ENCODE data around the gene CST7.
A peak's percentile ranks its signal among the peaks of the same experiment; 100 is the strongest.

Gene CST7

DNA sequence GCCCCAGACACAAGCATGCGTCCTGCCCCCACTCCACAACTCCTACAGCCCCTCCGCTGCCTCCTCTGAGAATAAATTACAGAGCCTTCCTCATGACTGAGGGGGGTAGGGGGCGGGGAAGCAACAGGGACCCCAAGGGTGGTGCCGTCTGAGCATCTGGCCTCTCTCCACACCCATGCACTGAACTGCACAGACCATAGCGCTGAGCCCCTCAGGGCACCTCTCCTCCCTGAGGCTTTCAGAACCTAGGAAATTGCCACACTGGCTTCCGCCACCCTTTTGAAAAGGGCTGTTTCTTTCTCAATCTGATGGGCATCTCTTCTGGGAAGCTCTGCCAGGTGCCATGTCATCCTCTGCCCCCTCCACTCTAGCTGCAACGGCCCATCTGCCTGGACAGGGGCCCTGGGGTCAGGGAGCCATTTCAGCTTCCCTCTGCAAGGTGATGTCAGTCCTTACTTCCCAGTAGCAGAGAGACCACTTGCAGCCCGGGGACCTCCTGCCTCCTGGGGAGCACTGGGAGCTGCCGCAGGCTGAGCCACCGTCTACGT, 2.5 kb downstream of the CST7 start:
- peak; percentile 58 for DNase-seq

GRCh38 chr20:24952376-24953208, 3.5 kb downstream of the CST7 start:
- peak; percentile 58 for DNase-seq

- DNase-seq, result no peak
These were observed 4.1 kb downstream of the CST7 start for GRCh38 chr20:24953209-24953575.

GRCh38 chr20:24953621-24954133, 4.6 kb downstream of the CST7 start:
- peak; percentile 63 for DNase-seq

DNA sequence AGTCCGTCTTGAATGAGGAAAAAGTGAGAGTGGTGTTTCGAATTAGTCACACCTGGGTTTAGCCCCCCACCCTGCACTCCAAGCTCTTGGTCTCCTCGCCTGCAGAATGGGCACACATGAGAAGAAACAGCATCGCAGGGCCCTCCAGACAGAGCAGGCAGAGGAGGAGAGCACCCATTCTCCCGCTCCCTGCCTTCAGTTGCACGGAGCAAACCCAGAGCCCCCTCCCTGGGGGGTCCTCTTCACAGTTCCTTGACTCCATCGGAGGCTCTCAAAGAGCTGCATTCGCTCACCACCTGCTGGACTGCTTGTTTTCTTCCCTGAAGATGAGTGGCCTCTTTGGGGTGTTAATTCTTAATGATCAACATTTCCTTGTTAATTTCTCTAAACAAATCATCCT, 5.1 kb downstream of the CST7 start:
- DNase-seq, result no peak

GRCh38 chr20:24954566-24954965, 5.5 kb downstream of the CST7 start:
- no peak for DNase-seq

- peak; percentile 74 for DNase-seq
These were observed 6.0 kb downstream of the CST7 start for GRCh38 chr20:24955045-24955444.

- DNase-seq, result peak; percentile 54
These were observed 7.2 kb downstream of the CST7 start for GRCh38 chr20:24956001-24956841.

- DNase-seq, result peak; percentile 55
These were observed 8.4 kb downstream of the CST7 start for GRCh38 chr20:24957326-24958016.

DNA sequence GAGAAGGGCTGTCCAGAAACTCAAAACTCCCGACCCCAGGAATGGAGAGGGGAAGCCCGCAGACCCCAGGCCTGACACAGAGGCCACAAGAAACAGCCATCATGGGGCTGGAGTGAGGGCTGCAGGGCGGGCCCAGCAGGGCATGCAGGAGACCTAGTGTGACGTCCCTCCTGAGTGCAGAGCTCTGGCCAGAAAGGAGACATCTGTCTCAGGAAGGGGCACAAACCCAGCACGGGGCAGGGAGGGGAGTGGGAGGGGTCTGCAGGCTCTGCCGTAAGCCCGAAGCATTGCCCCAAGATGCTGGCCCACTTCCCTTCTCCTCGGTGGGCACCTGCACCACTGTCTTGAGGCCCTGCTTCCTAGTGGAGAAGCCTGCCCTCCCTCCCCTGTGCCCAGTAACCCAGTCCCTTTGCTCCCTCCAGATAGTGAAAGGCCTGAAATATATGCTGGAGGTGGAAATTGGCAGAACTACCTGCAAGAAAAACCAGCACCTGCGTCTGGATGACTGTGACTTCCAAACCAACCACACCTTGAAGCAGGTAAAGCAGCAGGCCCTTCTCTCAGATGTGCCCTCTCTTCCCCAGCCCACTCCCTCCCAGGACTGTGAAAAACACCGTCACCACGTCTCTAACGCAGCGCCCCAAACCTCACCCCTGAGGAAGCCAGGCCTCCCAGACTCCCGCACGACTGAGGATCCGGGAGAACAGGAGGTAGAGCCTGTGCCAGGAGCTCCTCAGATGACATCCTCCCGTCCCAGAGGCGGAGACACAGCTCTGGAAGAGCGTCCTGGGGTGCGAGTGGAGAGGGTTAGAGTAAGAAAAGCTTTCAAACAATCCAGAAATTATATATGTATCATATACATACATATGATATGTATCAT, 9.7 kb downstream of the CST7 start:
- peak; percentile 53 for DNase-seq

- DNase-seq, result peak; percentile 54
These were observed 10.7 kb downstream of the CST7 start for GRCh38 chr20:24959591-24960301.

DNA sequence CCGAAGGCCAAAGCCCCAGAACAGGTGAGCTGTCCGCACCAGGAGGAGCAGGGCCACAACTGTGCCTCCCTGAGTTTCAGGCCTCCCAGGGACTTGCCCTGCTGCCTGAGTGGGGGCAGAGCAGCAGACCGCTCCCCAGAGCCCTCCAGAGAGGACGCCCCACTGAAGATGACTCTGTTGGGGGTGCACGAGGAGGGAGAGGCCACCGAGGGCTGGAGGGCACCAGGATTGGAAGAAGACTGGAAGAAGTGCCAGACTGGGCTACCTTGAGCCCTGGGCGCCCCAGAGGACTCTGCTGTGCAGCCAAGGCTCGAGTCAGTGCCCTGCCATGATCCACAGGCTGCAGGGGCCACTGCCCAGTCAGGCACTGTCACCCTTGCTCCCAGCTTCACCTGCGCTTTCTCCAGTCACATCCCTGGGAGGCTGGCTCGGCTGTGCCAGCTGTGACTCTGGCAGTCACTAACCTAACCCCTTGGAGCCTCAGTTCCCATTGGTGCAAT, 11.3 kb downstream of the CST7 start:
- DNase-seq, result no peak

GRCh38 chr20:24960861-24961260, 11.8 kb downstream of the CST7 start:
- DNase-seq, result no peak

DNA sequence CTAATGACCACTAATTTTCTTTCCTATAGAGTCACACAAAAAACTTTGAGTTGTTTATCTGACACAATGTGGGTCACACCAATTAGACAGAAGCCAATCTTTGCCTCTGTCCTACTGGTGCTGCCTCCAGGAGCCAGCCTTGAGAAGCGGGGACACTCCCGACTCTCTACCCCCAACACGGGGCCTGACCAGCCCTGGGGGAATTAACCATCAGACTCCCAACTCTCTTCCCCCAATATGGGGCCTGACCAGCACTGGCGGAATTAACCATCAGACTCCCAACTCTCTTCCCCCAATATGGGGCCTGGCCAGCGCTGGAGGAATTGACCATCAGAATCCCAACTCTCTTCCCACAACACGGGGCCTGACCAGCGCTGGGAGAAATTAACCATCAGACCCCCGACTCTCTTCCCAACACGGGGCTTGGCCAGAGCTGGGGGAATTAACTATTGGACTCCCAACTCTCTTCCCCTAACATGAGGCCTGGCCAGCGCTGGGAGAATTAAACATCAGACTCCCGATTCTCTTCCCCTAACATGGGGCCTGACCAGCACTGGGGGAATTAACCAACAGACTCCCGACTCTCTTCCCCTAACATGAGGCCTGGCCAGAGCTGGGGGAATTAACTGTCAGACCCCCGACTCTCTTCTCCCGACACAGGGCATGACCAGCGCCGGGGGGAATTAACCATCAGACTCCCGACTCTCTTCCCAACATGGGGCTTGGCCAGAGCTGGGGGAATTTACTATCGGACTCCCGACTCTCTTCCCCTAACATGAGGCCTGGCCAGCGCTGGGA, 12.5 kb downstream of the CST7 start:
- peak; percentile 52 for DNase-seq

DNA sequence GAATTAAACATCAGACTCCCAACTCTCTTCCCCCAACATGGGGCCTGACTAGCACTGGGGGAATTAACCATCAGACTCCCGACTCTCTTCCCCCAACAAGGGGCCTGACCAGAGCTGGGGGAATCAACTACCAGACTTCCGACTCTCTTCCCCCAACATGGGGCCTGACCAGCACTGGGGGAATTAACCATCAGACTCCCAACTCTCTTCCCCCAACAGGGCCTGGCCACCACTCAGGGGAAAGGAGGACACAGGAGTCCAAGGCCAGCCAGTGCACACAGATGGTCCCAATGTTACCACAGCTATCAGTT, 13.1 kb downstream of the CST7 start:
- DNase-seq, result peak; percentile 30

DNA sequence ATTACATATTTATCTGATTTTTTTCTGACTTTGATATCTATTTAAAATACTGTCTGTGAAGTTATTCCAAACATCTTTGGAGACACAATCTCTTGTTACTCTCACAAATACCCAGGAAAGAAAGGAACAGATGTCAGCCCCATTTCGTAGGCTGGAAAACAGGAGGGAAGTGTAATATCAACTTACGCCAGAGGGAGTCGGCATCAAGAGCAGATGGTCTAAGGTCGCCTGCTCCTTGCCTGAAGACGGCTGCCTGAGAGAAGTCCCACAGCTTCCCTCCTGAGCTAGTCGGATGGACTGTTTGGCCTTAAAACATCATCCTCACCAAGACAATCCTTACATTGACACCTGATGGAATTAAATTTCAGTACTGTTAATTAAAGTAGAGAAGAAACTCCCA, 13.4 kb downstream of the CST7 start:
- DNase-seq, result no peak

- peak; percentile 48 for DNase-seq
These were observed 14.8 kb downstream of the CST7 start for GRCh38 chr20:24963672-24964505.

DNA sequence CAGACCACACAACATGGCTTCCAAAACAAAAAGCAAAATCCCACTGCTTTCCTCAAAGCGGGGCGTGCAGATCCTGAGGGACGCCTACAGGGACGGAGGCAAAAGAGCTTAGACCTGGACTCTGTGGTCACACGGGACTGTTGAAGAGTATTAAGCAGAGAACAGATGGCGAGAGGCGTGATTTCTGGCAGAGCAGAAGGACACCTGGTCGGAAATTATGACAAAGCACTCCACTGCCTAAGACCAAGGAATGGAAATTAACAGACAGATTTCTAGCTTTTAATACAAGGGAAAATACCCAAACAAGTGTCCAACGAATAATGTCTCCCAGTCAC, 15.4 kb downstream of the CST7 start:
- DNase-seq, result peak; percentile 46

Measured in activated CD8-positive, alpha-beta memory T cell treated with anti-CD3 and anti-CD28 coated beads for 24 hours (primary cell).